IPS-18a (cell line): ENCODE measurements around the gene UGT1A7.
"Not testable (repeated sequence)": the region's sequence is repeated elsewhere in the genome, so short reads cannot be mapped to it uniquely, and the experiment has no call there.

Source experiments
- H3K27ac ChIP-seq: one replicate; pipeline ENCODE4 v1.5.1; 2013; ENCODE audit warnings: low read length
- H3K27me3 ChIP-seq: one replicate; pipeline ENCODE4 v1.6.1; 2013; ENCODE audit warnings: mild to moderate bottlenecking, low read length; ENCODE audit not compliant: control insufficient read depth, insufficient read depth
- H3K36me3 ChIP-seq: one replicate; pipeline ENCODE4 v1.6.1; 2013; ENCODE audit warnings: low read depth, low read length; ENCODE audit not compliant: control insufficient read depth
- H3K4me1 ChIP-seq: one replicate; pipeline ENCODE4 v1.6.1; 2013; ENCODE audit warnings: low read depth, low read length; ENCODE audit not compliant: control insufficient read depth
- H3K4me3 ChIP-seq: one replicate; pipeline ENCODE4 v1.5.1; 2013; ENCODE audit warnings: low read length
- H3K9ac ChIP-seq: one replicate; pipeline ENCODE4 v1.6.1; 2013; ENCODE audit warnings: mild to moderate bottlenecking, low read length, moderate library complexity
- H3K9me3 ChIP-seq: one replicate; pipeline ENCODE4 v1.6.1; 2013; ENCODE audit warnings: low read depth, low read length; ENCODE audit not compliant: control insufficient read depth

Gene UGT1A7

GRCh38 chr2:233751212-233752009 lies 69.7 kb downstream of the UGT1A7 start:
- H3K4me1 ChIP-seq, H3K27me3 ChIP-seq, H3K4me3 ChIP-seq, H3K9ac ChIP-seq, H3K27ac ChIP-seq, H3K36me3 ChIP-seq: not testable (repeated sequence)
- H3K9me3 ChIP-seq = peaks cover 15% of the 10 kb centered on the region

GRCh38 chr2:233754872-233755611 lies 73.3 kb downstream of the UGT1A7 start:
- H3K27ac ChIP-seq = no peak overlapping the region
- H3K9ac ChIP-seq = no peak overlapping the region
- H3K27me3 ChIP-seq = no peaks in the 10 kb centered on the region
- H3K36me3 ChIP-seq = no peaks in the 10 kb centered on the region
- no peak overlapping the region for H3K4me3 ChIP-seq
- H3K9me3 ChIP-seq = peaks cover 10% of the 10 kb centered on the region
- H3K4me1 ChIP-seq = no peaks in the 10 kb centered on the region

- Histone ChIP-seq H3K9me3 (peaks cover 7% of the 10 kb centered on the region), H3K4me3 (no peak overlapping the region), H3K27me3 (no peaks in the 10 kb centered on the region), H3K27ac (no peak overlapping the region), H3K4me1 (no peaks in the 10 kb centered on the region), H3K36me3 (no peaks in the 10 kb centered on the region), H3K9ac (no peak overlapping the region)
These were observed 74.9 kb downstream of the UGT1A7 start for GRCh38 chr2:233756429-233757081.

GRCh38 chr2:233758141-233758540 lies 76.4 kb downstream of the UGT1A7 start:
- no peak overlapping the region for H3K27ac ChIP-seq
- H3K9ac ChIP-seq = no peak overlapping the region
- no peaks in the 10 kb centered on the region for H3K4me1 ChIP-seq
- H3K36me3 ChIP-seq = no peaks in the 10 kb centered on the region
- no peaks in the 10 kb centered on the region for H3K9me3 ChIP-seq
- no peak overlapping the region for H3K4me3 ChIP-seq
- H3K27me3 ChIP-seq = no peaks in the 10 kb centered on the region

- no peak overlapping the region for H3K27ac ChIP-seq
- no peak overlapping the region for H3K4me3 ChIP-seq
- no peaks in the 10 kb centered on the region for H3K9me3 ChIP-seq
- H3K27me3 ChIP-seq = no peaks in the 10 kb centered on the region
- H3K4me1 ChIP-seq = no peaks in the 10 kb centered on the region
- H3K9ac ChIP-seq = no peak overlapping the region
- no peaks in the 10 kb centered on the region for H3K36me3 ChIP-seq
These were observed 77.1 kb downstream of the UGT1A7 start for GRCh38 chr2:233758849-233759248.

- Histone ChIP-seq H3K9me3 (no peaks in the 10 kb centered on the region), H3K27me3 (no peaks in the 10 kb centered on the region), H3K9ac (no peak within 1 kb of the TSS), H3K27ac (no peak within 1 kb of the TSS), H3K4me1 (no peaks in the 10 kb centered on the region), H3K4me3 (no peak within 1 kb of the TSS), H3K36me3 (no peaks in the 10 kb centered on the region)
These were observed 78.3 kb downstream of the UGT1A7 start, which contains the start of gene UGT1A1 for GRCh38 chr2:233760043-233760442. UGT1A1 (plus strand) TSS chr2:233760270; CDS start chr2:233760288, 18 bp downstream.

- no peaks in the 10 kb centered on the region for H3K36me3 ChIP-seq
- no peaks in the 10 kb centered on the region for H3K9me3 ChIP-seq
- H3K4me1 ChIP-seq = no peaks in the 10 kb centered on the region
- no peak overlapping the region for H3K27ac ChIP-seq
- no peak overlapping the region for H3K9ac ChIP-seq
- no peak overlapping the region for H3K4me3 ChIP-seq
- no peaks in the 10 kb centered on the region for H3K27me3 ChIP-seq
These were observed 79.5 kb downstream of the UGT1A7 start for GRCh38 chr2:233761040-233761769.

GRCh38 chr2:233764264-233764663 lies 82.6 kb downstream of the UGT1A7 start:
- Histone ChIP-seq H3K4me1 (peaks cover 9% of the 10 kb centered on the region), H3K27ac (no peak overlapping the region), H3K9ac (no peak overlapping the region), H3K4me3 (no peak overlapping the region), H3K9me3 (no peaks in the 10 kb centered on the region), H3K27me3 (no peaks in the 10 kb centered on the region), H3K36me3 (no peaks in the 10 kb centered on the region)

GRCh38 chr2:233764761-233765160 lies 83.1 kb downstream of the UGT1A7 start:
- Histone ChIP-seq H3K27ac (no peak overlapping the region), H3K27me3 (no peaks in the 10 kb centered on the region), H3K36me3 (no peaks in the 10 kb centered on the region), H3K9me3 (no peaks in the 10 kb centered on the region), H3K4me1 (peaks cover 9% of the 10 kb centered on the region), H3K9ac (no peak overlapping the region), H3K4me3 (no peak overlapping the region)

GRCh38 chr2:233766416-233766815 lies 84.7 kb downstream of the UGT1A7 start:
- Histone ChIP-seq H3K4me3 (no peak overlapping the region), H3K27ac (no peak overlapping the region), H3K36me3 (no peaks in the 10 kb centered on the region), H3K9me3 (no peaks in the 10 kb centered on the region), H3K4me1 (peaks cover 9% of the 10 kb centered on the region), H3K9ac (no peak overlapping the region), H3K27me3 (no peaks in the 10 kb centered on the region)

GRCh38 chr2:233768076-233768475 lies 86.4 kb downstream of the UGT1A7 start:
- H3K36me3 ChIP-seq = no peaks in the 10 kb centered on the region
- H3K27ac ChIP-seq = peak overlapping the region; percentile 3
- H3K4me3 ChIP-seq = no peak overlapping the region
- H3K9me3 ChIP-seq = no peaks in the 10 kb centered on the region
- no peaks in the 10 kb centered on the region for H3K27me3 ChIP-seq
- H3K9ac ChIP-seq = no peak overlapping the region
- H3K4me1 ChIP-seq = peaks cover 9% of the 10 kb centered on the region
